HUES64 (cell line): ENCODE results near the gene CUL3.

Source experiments
- H3K27ac ChIP-seq: 2 replicates; pipeline ENCODE4 v1.7.0; 2013; ENCODE audit warnings: low read depth, low read length, inconsistent platforms
- H3K27me3 ChIP-seq: 2 replicates; pipeline ENCODE4 v1.6.1; 2013; ENCODE audit warnings: mild to moderate bottlenecking, low read length; ENCODE audit not compliant: insufficient read depth
- H3K36me3 ChIP-seq: 2 replicates; pipeline ENCODE4 v1.6.1; 2013; ENCODE audit warnings: mild to moderate bottlenecking, low read length; ENCODE audit not compliant: insufficient read depth
- H3K4me1 ChIP-seq: 2 replicates; pipeline ENCODE4 v1.6.1; 2013; ENCODE audit warnings: mild to moderate bottlenecking, low read length, moderate library complexity; ENCODE audit not compliant: insufficient read depth
- H3K4me3 ChIP-seq: 2 replicates; pipeline ENCODE4 v1.5.1; 2013; ENCODE audit warnings: mild to moderate bottlenecking, low read length, moderate library complexity
- H3K9ac ChIP-seq: 2 replicates; pipeline ENCODE4 v1.6.1; 2013; ENCODE audit warnings: mild to moderate bottlenecking, low read depth, low read length
- H3K9me3 ChIP-seq: 2 replicates; pipeline ENCODE4 v1.6.1; 2013; ENCODE audit warnings: low read depth, low read length; ENCODE audit not compliant: insufficient read depth
- WGBS: fragments of 150-250, 120-280 bp; methylation state at CpG from one replicate; pipeline ENCODE4 v1.1.7; 2013; ENCODE audit warnings: missing lambda C conversion rate; 5-methylcytosine and 5-hydroxymethylcytosine counted together

Gene CUL3

DNA sequence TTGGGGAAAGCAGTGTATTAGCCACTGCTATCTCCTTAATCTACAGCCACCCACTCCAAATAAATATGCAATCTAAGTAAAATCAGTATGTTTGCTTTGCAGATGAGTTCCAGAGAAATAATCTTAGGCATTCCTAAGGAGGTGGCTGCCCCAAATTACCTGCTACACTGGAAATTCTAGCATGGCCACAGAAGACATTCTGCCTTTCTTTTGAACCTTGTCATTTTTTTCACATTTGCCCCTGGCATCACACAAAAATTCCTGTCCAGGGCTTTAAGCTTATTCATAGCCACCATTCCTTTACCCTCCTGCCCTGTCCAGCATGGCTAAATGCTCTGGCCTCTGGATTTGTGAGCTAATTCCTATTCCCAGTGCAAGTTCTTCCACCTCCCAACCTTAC, 146.4 kb downstream of the CUL3 start:
- H3K27ac ChIP-seq: no peak overlapping the region
- H3K9ac ChIP-seq: no peak overlapping the region
- H3K9me3 ChIP-seq: no peaks in the 10 kb centered on the region
- peaks cover 8% of the 10 kb centered on the region for H3K4me1 ChIP-seq
- H3K36me3 ChIP-seq: no peaks in the 10 kb centered on the region
- no peak overlapping the region for H3K4me3 ChIP-seq
- no peaks in the 10 kb centered on the region for H3K27me3 ChIP-seq

DNA sequence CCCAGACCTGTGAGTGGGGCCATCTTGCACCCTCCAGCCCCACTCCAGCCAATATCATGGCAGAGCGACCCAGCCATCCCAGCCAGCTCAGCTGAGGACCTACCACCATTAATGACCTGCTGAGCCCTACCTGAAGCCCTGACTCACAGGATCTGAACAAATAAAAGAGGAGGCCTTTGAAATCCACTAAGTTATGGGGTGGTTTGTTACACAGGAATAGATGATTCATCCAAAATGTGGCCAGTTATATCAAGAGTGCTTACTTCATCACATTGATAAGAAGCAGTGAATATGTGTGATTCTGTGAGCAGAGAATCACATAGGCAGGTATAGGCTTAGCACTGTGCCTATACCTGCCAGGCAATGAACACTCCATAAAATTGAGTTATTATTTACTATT, 148.5 kb downstream of the CUL3 start:
- Histone ChIP-seq H3K9me3 (0 out of 2 replicates have a peak, but pooled peaks cover 6% of the 10 kb centered on the region), H3K36me3 (no peaks in the 10 kb centered on the region), H3K4me3 (no peak overlapping the region), H3K27ac (no peak overlapping the region), H3K9ac (no peak overlapping the region), H3K27me3 (no peaks in the 10 kb centered on the region), H3K4me1 (peaks cover 12% of the 10 kb centered on the region)
- 94% methylated on average over 1 of the region's 1 CpG for WGBS

DNA sequence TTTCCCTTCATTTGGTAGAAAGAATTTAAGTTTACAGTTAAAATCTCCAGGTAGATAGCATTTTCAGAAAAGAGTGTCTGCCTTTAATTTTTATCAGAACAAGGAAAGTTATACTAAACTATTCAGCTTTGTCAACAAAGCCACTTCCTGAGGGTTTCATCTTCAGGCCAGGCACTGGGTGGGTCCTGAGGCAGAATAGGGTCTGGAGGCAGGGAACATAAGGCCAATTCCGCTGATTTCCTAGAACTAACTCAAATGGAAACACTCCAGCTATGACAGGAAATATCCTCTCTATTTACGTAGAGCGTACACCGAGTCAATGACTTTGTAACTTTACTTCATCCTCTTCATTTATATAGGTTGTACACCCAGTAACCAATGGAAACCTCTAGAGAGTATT, 150.5 kb downstream of the CUL3 start:
- H3K9me3 ChIP-seq: peaks cover 20% of the 10 kb centered on the region
- WGBS: 85% methylated on average over 4 of the region's 4 CpGs
- no peak overlapping the region for H3K9ac ChIP-seq
- H3K27me3 ChIP-seq: no peaks in the 10 kb centered on the region
- H3K4me1 ChIP-seq: peaks cover 12% of the 10 kb centered on the region
- H3K27ac ChIP-seq: no peak overlapping the region
- H3K4me3 ChIP-seq: no peak overlapping the region
- no peaks in the 10 kb centered on the region for H3K36me3 ChIP-seq

DNA sequence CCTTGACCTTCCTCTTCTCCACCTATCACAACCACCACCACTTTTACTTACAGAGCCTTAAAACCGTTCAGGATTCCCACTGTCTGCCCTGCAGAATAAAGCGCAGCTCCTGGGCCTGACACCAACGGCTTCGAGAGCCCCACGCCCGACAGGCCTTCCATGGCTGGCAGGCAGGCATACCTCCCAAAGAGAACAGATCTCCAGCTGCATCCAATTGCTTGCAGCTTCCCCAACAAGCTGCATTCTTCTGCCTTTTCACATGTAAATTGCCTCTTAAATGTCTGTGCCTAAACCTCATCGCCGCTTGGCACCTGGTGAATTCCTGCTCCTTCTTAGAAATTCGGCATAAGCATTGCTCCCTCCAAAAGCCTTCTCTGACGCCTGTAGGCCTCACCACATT, 151.7 kb downstream of the CUL3 start:
- 19% methylated on average over 10 of the region's 10 CpGs for WGBS
- no peaks in the 10 kb centered on the region for H3K27me3 ChIP-seq
- peak overlapping the region; percentile 85 for H3K27ac ChIP-seq
- H3K4me1 ChIP-seq: peaks cover 12% of the 10 kb centered on the region
- peak overlapping the region; percentile 46 for H3K9ac ChIP-seq
- no peaks in the 10 kb centered on the region for H3K36me3 ChIP-seq
- H3K9me3 ChIP-seq: peaks cover 21% of the 10 kb centered on the region
- no peak overlapping the region for H3K4me3 ChIP-seq

DNA sequence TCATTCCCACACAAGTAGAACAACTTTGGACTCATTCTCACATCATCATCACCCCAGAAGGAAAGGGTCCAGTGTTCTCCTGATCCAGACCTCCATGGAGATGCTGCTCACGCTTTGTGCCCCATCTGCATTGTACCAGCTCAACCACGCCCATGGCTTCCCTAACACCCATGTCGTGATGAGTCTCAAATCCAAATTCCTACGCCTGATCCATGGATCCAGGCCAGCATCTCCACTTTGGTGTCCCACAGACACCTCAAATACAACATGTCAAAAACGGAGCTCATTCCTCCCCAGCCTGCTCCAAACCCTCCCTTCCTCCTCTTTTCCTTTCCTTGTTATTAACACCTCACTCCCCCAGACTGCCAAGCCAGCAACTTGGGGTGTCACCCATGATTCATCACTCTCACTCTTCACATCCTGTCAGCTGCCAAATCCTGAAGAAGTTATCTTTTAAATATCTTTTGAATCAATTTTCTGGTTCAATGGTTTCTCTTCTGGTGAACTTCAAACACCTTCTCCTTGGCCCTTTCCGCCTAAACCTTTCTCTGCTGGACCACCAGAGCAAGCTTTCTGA, 153.1 kb downstream of the CUL3 start:
- Histone ChIP-seq H3K9ac (no peak overlapping the region), H3K4me1 (peaks cover 12% of the 10 kb centered on the region), H3K4me3 (no peak overlapping the region), H3K36me3 (no peaks in the 10 kb centered on the region), H3K9me3 (peaks cover 21% of the 10 kb centered on the region), H3K27me3 (no peaks in the 10 kb centered on the region), H3K27ac (no peak overlapping the region)
- WGBS: 97% methylated on average over 6 of the region's 6 CpGs

DNA sequence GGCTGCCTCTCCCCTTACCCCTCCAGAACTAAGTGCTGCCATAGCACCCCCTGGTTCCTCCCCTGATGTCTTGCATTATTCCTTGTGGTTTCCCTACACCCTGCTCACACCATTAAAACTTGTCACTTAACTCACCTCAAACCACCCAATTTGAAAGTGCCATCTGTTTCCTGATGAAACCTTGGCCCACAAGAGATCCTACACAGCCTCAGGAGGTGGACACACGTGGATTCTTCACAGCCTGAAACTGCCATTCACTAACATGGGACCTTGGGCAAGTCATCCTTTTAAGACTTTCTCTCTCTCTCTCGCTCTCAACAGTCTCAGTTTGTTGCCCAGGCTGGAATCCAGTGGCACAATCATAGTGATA, 155.7 kb downstream of the CUL3 start:
- H3K27ac ChIP-seq: no peak overlapping the region
- H3K9ac ChIP-seq: no peak overlapping the region
- no peak overlapping the region for H3K4me3 ChIP-seq
- 68% methylated on average over 2 of the region's 2 CpGs for WGBS
- H3K9me3 ChIP-seq: peaks cover 21% of the 10 kb centered on the region
- no peaks in the 10 kb centered on the region for H3K27me3 ChIP-seq
- H3K4me1 ChIP-seq: peaks cover 12% of the 10 kb centered on the region
- no peaks in the 10 kb centered on the region for H3K36me3 ChIP-seq

DNA sequence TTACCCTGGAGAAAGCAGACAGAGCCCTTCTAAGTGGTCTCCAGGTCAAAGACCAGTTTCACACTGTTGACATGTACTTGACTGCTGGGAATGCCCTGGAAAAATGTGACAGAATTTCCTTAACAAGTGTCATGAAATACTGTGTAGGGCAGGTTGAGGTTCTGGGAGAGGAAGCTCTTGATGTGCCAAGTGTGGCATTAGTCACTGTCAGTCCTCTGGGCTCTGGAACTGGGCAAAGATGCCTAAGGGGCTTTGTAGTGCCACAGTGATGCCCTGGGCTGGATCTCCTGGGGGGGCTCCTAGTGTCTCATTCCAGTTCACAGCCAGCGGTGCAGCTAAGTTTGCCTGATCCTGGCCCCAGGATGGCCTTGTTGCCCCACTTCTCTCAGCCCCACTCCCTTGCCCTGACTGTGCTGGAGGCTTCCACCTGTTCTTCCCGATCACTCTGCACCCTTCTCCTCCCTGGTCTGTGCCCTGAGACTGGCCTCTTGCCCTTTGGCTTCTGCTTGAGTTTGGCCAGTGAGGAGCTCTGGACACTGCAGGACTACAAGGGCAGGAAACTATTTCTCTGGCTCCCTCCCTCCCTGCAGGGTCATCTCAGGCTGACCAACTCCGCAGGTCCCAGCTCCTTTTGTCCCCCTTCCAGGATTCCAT, 156.2 kb downstream of the CUL3 start:
- 93% methylated on average over 3 of the region's 3 CpGs for WGBS
- no peaks in the 10 kb centered on the region for H3K36me3 ChIP-seq
- H3K27me3 ChIP-seq: no peaks in the 10 kb centered on the region
- H3K9ac ChIP-seq: no peak overlapping the region
- no peak overlapping the region for H3K4me3 ChIP-seq
- peaks cover 6% of the 10 kb centered on the region for H3K4me1 ChIP-seq
- peaks cover 21% of the 10 kb centered on the region for H3K9me3 ChIP-seq
- H3K27ac ChIP-seq: no peak overlapping the region

DNA sequence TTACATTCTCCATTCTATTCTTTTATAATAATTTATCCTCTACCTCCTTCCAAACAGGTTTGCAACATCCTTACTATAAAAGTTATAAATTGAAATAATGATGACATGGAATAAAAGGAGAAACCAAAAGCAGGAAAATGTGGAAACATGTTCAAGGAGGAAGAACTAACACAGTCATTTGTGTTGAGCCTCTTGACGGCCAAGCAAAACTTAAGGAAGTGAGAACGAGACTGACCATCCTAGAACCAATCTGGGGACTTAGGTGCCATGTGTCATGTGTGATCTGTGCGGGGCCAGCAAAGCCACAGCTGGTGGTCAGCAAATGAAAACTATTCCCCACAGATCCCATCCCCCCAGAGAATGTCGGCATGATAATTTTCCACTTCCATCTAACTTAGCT, 157.7 kb downstream of the CUL3 start:
- Histone ChIP-seq H3K27me3 (no peaks in the 10 kb centered on the region), H3K36me3 (no peaks in the 10 kb centered on the region), H3K27ac (no peak overlapping the region), H3K4me3 (no peak overlapping the region), H3K9ac (no peak overlapping the region), H3K4me1 (no peaks in the 10 kb centered on the region), H3K9me3 (peaks cover 20% of the 10 kb centered on the region)
- 91% methylated on average over 4 of the region's 4 CpGs for WGBS

DNA sequence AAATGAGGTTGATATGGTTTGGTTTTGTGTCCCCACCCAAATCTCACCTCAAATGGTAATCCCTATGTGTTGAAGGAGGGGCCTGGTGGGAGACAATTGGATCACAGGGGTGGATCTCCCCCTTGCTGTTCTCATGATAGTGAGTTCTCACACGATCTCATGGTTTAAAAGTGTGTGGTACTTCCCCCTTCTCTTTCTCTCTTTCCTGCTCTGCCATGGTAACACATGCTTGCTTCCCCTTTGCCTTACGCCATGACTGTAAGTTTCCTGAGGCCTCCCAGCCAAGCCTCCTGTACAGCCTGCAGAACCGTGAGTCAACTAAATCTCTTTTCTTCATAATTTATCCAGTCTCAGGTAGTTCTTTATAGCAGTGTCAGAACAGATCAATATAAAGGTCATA, 158.5 kb downstream of the CUL3 start:
- H3K4me1 ChIP-seq: no peaks in the 10 kb centered on the region
- H3K36me3 ChIP-seq: no peaks in the 10 kb centered on the region
- peaks cover 15% of the 10 kb centered on the region for H3K9me3 ChIP-seq
- H3K4me3 ChIP-seq: no peak overlapping the region
- H3K9ac ChIP-seq: no peak overlapping the region
- 94% methylated on average over 3 of the region's 3 CpGs for WGBS
- H3K27me3 ChIP-seq: no peaks in the 10 kb centered on the region
- H3K27ac ChIP-seq: no peak overlapping the region

DNA sequence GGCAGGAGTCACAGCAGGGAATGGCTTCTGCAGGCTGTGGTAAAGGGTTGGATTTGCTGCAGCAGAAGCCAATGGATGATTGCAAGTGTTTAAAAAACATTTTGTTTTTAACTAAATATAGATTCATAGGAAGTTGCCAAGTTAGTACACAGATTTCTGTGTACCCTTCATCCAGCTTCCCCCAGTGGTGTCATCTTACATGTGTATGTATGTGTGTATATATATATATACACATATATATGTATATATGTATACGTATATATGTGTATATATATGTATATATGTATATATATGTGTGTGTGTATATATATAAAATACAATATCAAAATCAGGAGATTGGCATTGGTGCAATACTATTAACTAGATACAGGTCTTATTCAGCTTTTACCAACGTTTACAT, 164.1 kb downstream of the CUL3 start:
- WGBS: no CpG with 5 or more reads among the region's 2 CpGs
- Histone ChIP-seq H3K27ac (no peak overlapping the region), H3K9ac (no peak overlapping the region), H3K4me1 (peaks cover 9% of the 10 kb centered on the region), H3K9me3 (no peaks in the 10 kb centered on the region), H3K4me3 (no peak overlapping the region), H3K36me3 (no peaks in the 10 kb centered on the region), H3K27me3 (no peaks in the 10 kb centered on the region)
